GM23248 (cell line): ENCODE measurements around the gene ZNF695.

Experiments
- EZH2 ChIP-seq: fragments of 200-600 bp; sonication (generic); IDR thresholded peaks from 2 replicates; pipeline ENCODE4 v1.6.1; 2018; ENCODE audit warnings: antibody characterized with exemption, mild to moderate bottlenecking; ENCODE audit not compliant: insufficient read depth, poor library complexity, severe bottlenecking
- EZH2phosphoT487 ChIP-seq: fragments of 200-600 bp; sonication (generic); IDR thresholded peaks from 2 replicates; pipeline ENCODE4 v1.6.1; 2018; ENCODE audit warnings: antibody characterized with exemption, moderate library complexity, mild to moderate bottlenecking, low read depth; ENCODE audit not compliant: insufficient read depth

DNA sequence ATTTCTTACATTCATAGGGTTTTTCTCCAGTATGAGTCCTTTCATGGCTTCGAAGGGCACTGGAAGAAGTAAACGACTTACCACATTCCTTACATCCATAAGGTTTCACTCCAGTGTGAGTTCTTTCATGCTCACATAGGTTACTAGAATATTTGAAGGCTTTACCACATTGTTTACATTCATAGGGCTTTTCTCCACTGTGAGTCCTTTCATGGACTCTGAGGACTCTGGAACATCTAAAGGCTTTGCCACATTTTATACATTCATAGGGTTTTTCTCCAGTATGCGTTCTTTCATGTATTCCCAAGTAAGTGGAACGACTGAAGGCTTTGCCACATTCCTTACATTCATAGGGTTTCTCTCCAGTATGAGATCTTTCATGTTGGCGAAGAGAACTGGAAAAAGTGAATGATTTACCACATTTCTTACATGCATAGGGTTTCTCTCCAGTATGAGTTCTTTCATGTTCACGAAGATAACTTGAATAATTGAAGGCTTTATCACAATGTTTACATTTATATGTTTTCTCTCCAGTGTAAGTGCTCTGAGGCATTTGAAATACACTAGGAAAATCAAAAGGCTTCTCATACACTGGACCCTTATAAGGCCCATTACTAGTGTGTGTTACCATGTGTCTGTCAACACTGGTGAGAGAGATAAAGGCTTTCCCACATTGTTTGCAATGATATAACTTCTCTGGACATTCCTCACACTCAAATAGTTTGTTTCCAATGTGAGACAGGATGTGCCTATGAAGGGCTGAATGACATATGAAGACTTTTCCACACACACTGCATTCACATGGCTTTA lies 29.9 kb upstream of the ZNF695 start:
- TF ChIP-seq EZH2: no peak
- TF ChIP-seq EZH2phosphoT487: no peak
